HG03439 (cell line): ENCODE measurements around the gene HS2ST1.
A peak's percentile ranks its signal among the peaks of the same experiment; 100 is the strongest.

ENCODE experiments used
- ATAC-seq: cut with Tn5 transposase; IDR thresholded peaks from one replicate; pipeline ENCODE4 v1.9.1; 2021; ENCODE audit warnings: mild to moderate bottlenecking, moderate library complexity; ENCODE audit not compliant: unreplicated experiment

HS2ST1 gene

GRCh38 chr1:87132284-87132870, 217.9 kb downstream of the HS2ST1 start:
- ATAC-seq: peak; percentile 14

DNA sequence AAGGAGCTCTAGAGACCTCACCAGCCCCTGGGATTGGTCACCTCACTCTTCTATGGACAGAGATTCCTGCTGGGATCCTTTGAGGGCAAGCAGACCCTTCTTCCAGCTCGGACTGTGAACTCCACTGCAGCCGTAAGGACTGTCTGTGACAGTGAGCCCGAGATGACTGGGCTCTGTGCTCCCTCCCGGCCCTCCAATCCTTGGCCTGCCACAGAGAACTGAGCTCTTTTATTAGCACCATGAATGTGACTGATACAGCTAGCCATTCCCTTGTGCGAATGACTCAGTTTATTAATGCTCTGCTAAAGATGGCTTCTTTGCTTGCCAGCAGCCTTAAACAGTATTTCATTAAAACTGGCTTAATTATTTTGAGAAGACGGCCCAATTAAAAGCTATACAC, 219.6 kb downstream of the HS2ST1 start:
- no peak for ATAC-seq

DNA sequence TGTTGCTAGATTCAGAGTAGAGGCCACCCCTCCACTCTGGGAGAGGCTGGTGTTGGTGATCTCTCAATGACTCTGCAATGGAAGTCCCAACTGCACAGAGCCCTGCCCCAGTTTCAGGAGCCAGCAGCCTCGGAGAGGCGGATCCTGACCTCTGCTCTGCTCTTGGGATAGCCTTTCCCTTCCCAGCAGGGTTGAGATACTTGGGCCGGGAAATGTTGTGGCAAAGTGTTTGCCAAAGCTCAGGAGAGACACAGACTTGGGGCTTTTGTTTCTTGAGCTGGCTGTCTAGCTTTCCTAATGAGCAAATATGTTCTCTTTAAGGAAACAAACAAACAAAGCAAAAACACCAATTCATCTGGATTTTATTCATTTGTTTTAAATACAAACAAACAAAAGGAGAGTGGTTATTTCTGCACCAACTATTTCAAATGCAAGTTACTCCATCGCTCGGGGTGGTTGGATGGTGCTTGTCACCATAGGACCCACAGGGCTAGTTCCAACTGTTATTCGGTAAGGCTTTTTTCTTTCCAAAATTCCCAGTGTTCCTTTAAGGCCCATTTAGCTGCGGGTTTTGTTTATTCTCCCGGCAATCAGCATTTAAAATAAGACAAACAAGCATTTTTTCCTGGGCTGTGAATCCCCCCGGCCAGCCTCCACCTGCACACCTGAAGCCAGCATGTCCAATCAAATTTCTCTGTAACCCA, 220.3 kb downstream of the HS2ST1 start:
- no peak for ATAC-seq

- no peak for ATAC-seq
Measured at GRCh38 chr1:87135329-87135712, 220.9 kb downstream of the HS2ST1 start.

DNA sequence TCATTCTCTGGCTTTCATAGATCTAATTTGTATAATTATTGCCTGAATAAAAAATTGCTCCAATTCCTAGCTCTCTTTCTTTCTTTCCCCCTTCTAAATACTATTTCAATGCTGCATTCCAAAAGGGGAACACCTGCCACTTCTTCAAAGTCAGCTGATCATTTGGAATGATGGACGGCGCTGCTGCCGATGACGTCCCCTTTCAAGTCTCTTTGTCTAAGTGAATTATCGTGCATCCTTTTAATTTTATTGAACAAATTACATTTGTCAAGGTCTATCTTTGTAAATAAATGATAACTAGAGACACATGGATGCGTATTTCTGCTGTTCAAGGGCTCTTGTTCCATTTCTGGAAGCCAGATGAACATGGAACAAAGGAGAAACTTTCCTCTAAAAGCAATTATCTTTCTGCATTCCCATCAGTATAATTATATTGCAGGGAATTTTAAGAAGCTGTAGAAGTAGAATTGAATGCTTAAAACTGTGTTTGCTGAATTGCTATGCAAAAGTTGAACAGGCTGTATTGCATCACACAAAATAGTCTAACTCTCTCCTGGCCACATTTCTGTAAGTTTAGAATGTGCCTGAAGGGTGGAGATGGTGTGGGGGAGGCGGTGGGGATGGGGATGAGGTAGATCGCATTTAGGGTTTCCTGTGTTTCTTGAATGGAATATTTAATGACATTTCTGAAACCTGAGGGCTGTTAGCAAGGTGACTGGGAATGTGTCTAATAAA, 222.3 kb downstream of the HS2ST1 start:
- ATAC-seq: no peak

- ATAC-seq: no peak
Measured at GRCh38 chr1:87137342-87137739, 222.9 kb downstream of the HS2ST1 start.

DNA sequence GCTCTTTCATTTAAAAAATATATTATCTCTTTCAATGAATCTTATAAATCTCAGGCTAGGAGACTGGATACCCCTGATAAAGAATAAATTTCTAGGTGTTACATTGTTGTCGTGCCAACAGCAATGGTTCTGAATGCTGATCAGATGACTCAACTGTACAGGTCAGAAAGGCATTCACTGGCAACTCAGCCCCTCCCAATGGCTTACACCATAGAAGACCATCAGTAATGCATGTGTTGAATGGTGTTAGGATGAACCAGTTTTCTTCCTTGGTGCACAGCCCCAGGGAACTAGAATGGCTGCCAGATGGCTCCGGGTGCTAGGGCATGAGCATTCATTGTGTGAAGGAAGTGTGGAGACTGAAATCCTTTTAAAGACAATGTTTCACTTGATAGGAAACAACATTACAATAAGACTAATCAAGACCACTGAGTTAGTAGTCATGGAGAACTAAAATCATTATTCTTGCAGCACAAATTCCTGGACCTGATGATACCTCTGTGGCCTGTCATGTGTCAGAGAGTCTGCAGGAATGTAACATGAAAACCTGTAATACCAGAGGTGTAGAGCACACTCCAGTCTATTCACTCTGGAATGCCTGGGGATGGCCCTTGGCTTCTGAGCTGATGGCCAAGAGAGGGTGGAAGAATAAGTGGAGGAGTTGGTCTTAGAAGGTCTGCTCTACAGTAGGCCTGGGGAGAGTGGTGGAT, 226.6 kb downstream of the HS2ST1 start:
- ATAC-seq: no peak

GRCh38 chr1:87141556-87141955, 227.1 kb downstream of the HS2ST1 start:
- ATAC-seq: no peak

DNA sequence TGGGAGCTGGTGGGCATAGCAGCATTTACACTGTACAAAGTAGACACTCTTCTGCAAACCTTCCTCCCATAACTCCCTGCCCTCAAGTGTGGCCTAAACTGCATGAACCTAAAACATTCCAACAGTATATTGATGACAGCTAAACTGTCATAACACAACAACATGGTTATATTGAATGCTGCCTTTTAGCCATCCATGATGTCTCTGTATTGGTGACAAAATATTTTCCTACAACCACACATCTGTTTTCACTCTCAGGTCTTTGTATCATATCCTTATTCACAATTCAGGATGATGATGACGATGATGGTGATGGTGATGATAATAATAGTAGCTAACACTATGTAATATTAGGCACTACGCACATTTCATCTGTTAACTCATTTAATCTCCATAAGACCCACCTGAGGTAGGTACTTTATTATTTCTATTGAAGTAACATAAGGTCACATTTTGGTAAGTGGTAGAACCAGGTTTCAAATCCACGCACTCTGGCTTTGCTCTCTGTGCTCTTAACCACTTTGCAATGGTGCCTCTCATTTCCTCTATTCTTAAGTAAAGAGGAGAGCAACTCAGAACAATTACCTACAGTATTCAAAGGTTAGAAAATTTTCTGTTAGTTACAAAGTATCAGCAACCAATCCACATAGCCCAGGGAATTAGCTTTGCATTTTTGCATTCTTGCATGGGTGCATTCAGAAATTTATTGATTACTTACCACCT, 229.1 kb downstream of the HS2ST1 start:
- no peak for ATAC-seq

- no peak for ATAC-seq
Measured at GRCh38 chr1:87144316-87144895, 230.0 kb downstream of the HS2ST1 start.

DNA sequence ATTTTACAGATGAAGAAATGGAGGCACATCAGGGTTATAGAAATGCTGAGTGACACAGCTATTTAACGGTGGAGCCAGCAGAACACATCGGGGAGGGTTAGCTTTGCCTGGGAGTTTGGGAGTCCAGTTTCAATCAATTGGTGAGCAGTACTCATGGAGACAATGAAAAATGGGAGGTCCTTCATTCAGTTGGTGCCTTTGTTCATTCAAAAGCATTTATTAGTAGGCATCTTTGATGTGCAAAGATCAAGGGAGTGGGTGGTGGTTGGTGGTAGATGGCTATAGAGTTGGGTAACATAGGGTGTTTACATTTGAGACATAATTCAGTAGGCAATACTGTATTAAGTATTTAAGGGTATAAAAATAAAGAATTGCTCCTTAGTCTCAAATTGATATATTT, 230.5 kb downstream of the HS2ST1 start:
- ATAC-seq: no peak

DNA sequence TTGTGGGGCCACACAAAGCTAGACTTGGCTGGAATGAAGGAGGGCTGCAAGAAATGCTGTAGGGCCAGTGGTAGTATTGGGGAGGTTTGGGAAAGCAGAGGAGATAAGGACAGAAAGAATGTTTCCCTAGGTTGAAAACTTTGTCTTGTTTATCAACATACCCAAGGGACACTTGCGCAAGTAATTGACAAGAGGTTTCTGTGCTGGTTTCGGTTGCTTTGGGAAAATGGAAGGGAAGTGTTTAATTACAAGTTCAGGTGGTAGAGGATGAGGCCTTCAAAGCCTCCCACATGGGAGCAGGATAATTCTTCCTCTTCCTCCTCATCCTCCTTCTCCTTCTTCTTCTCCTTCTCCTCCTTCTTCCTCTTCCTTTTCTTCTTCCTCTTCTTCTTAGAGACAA, 232.1 kb downstream of the HS2ST1 start:
- no peak for ATAC-seq

DNA sequence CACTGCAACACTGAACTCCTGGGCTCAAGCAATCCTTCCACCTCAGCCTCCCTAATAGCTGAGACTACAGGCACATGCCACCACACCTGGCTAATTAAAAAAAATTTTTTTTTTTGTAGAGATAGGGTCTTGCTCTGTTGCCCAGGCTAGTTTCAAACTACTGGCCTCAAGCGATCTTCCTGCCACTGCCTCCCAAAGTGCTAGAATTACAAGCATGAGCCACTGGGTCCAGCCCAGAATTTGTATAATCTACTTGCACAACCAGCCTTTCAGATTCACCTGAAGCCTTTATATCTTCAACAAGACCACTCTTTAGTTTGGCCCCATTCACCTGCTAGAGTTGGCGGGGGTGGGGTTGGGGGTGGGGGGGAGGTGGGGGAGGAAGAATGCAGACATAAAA, 232.6 kb downstream of the HS2ST1 start:
- no peak for ATAC-seq

DNA sequence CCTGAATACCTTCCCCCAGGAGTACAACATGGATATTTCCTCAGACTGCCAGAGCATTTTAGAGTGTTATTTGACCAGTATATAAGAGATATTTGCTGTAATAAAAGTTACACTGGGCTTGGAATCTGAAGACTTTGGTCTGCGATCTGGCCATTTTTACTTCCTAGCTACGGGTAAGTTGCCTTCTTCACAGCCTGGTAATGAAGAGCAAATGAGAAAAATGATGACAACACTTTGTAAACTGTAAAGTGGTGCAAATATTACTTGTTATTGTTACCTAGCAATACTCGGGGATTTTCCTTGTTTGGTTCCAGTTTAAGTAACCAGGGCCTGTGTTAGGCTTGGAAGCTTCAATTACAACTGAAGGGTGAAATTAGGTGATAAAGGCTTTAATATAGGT, 233.4 kb downstream of the HS2ST1 start:
- ATAC-seq: no peak

DNA sequence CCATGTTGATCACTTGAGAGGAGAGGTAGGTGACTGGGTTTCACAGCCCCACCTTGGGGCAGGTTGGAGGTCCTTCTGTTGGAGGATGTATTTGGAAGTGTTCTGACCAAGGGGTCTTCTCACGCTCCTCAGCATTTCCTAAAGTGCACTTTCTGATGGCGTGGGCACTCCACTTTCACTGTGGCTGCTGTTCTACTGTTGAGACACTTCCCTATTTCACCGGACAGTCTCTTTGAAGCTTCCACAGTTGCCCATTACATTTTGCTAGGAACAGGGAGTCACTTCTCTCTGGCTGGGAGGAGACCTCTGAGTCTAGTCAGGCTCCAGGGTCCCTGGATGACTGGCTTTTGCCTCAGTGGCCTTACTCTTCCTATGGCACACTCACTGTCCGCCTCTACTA, 234.2 kb downstream of the HS2ST1 start:
- ATAC-seq: no peak

DNA sequence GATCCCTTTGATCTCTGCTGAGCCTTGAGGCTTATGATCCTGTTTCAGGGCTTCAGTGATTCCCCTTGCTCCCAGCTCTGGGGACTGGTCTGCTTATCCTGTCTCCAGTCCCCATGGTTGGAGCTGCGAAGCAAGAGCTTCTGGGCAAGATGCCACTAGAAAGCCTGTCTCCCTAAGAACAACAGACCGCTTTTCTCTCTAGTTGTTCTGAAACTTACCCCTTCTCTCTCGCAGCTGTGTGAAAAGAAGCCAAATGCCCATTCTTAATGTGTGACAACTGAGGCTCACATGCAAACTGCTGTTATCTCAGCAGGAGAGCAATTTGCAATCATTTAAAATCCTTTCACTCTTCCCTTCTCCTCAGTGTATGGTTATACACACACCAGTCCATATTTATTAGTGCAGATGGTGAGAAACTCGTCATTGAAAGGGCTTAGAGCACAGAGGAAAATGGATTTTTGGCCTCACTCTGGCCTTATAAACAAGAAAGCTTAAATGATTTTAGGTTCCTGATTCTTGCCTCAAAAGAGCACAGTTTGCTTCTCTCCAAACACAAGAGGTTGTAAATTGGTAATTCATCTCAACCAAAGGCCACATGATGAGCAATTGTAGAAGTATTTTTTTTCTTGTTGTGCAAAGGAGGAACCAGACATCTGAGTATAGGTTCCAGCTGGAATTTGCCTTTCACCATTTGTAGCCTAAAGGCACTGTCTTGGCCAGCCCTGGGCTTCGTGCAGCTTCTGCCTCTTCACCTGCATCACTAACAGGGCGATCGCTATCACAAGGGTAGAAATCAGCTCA, 235.0 kb downstream of the HS2ST1 start:
- no peak for ATAC-seq

GRCh38 chr1:87150143-87150542, 235.7 kb downstream of the HS2ST1 start:
- ATAC-seq: no peak

DNA sequence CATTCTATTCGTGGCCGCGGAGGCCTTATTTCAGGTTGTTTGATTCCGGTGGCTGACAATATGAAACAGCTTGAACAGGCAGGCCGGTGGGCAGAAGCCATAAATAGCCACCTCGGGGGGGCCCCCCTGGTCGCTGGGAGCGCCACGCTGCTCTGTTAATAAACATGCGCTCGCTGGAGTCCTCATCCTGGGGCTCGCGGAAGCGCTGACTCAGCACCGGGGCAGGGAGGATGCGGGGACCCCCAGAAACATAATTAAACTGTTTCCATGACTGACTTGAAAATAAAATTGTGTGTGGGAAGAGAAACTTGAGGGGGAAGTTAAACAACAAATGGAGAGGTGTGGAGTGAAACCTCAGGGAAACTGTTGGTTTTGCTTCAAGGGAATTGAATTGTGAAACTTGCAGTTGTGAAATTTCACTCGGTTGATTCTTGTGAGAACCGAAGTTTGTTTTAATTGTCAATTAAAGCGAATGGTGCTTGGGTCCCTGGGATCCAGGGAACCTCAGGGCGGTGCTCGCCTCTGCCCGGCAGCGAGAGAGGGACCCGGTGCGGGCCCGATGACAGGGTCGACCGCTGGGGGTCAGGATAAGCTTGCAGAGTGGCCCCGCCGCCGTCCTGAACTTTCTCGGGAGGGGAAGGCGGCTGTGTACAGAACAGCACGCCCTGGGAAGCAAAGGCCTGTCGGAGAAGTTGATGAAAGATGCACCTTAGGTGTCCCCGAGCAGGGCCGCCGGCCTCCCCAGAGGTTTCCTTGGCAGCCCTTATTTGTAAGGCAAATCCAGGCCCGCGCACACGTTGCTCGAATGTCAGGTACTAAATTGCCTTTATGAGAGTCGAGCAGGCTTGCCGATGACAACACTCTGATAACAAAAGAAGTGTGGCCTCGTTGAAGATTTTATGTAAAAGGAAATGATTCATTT, 237.3 kb downstream of the HS2ST1 start:
- peak; percentile 72 for ATAC-seq

GRCh38 chr1:87154384-87154783, 239.9 kb downstream of the HS2ST1 start:
- ATAC-seq: no peak
